Measurements from ENCODE around the gene ABCA1.

DNA sequence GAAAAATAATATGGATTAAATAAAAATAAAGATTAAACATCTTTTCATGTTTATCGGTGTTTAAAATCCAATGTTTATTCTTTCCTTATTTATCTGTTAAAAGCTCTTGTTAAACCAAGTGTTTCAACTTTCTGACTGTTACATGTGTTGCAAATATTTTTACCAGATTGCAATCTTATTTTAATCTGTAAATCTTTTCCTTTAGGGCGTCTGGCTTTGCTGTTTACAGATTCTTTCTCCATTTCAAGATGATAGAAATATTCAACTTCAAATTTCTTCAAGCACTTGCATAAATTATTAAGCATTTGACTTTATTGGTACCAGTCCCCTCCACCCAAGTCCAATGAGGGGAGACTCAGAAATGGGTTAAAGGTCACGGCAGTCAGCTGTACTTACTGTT is 16.9 kb upstream of the ABCA1 start:
- TF ChIP-seq, protein P1, sequence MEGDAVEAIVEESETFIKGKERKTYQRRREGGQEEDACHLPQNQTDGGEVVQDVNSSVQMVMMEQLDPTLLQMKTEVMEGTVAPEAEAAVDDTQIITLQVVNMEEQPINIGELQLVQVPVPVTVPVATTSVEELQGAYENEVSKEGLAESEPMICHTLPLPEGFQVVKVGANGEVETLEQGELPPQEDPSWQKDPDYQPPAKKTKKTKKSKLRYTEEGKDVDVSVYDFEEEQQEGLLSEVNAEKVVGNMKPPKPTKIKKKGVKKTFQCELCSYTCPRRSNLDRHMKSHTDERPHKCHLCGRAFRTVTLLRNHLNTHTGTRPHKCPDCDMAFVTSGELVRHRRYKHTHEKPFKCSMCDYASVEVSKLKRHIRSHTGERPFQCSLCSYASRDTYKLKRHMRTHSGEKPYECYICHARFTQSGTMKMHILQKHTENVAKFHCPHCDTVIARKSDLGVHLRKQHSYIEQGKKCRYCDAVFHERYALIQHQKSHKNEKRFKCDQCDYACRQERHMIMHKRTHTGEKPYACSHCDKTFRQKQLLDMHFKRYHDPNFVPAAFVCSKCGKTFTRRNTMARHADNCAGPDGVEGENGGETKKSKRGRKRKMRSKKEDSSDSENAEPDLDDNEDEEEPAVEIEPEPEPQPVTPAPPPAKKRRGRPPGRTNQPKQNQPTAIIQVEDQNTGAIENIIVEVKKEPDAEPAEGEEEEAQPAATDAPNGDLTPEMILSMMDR (IDR thresholded peaks at IDR 0.05) = no peak
- TF ChIP-seq POLR2A (IDR thresholded peaks at IDR 0.05) = no peak
